HG02938 (cell line): ENCODE results near the gene NOP14.
A peak's percentile ranks its signal among the peaks of the same experiment; 100 is the strongest.
"Not testable (repeated sequence)": the region's sequence is repeated elsewhere in the genome, so short reads cannot be mapped to it uniquely, and the experiment has no call there.

Experiments
- ATAC-seq: cut with Tn5 transposase; IDR thresholded peaks from one replicate; pipeline ENCODE4 v1.9.1; 2021; ENCODE audit warnings: mild to moderate bottlenecking, moderate library complexity; ENCODE audit not compliant: unreplicated experiment

The NOP14 gene

DNA sequence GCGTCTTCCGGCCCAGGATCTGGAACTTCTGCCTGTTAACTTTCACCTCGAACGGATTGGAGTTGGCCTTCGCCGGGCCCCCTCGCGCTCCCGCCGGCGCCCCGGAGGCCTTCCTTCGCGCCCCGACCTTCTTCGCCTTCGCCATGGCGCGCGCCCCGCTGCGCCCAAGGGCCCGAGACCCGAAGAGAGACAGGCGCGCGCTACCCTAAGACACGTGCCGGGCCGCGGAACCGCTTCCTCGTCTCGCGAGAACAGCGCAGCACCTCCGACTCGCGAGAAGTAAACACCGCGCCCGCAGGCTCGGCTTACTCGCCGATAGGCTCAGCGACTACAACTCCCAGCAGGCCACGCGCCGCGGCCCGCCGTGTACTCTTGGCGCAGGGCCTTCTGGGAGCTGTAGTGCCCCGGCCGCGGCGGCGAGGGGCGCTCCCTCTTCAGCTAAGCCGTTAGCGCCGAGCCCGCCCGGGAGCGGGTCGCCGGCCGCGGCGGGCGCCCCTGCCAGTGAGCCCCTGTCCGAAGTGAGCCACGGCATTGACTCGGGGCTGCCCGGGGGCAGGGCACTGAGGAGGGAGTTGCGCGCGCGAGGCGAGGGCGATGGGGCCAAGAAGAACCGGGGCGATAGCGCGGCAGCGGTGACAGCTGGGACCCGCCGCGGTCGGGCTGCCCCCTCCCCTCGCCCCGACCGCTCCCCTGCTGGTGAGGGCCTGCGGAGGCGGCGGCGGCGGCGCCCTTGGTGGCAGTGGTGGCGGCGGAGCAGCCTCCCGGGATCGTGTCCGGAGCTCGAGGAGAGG is at the start of gene NOP14, which contains the start of gene GRK4:
TSS of gene NOP14 (minus strand) at position 232 of the 791 bp plus-strand sequence. CDS start at position 145, 87 bp downstream.
TSS of gene GRK4 (plus strand) at position 397 of the 791 bp plus-strand sequence. CDS start 500 bp downstream, outside the sequence.
- ATAC-seq, result peak; percentile 86

DNA sequence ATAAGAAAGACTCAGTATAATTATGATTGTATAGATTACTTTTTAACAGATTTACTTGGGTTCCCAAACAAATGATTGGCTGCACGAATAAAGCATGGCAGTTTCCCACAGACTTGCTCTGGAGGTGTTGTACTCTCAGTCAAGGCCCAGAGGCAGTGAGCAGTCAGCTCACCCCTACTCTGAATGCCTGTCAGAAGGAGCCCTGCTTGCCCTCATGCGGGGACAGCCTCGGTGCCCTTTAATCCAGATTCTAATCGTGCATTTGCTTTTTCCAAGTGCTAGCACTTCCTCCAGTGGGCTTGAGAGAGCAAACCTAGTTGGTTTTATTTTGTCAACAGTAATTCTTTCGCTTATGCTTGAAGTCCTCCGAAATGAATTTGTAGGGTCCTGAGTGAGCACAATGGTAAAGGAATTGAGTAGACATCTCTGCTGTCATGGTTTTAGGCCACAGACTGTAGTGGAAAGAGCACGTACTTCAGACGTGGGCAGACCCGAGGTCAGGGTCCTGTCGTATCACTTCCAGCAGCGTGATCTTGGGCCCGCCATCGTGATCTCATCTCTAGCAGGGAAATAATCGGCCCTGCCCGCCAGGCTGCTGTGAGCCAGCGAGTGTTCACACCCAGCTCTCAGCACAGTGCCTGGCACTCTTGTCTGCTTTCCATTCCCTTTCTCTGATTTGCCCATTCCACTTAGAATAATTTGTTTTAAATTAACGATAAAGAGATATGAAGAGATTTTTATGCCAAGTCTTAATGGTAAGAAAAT is 48.4 kb upstream of the NOP14 start:
- ATAC-seq, result no peak

DNA sequence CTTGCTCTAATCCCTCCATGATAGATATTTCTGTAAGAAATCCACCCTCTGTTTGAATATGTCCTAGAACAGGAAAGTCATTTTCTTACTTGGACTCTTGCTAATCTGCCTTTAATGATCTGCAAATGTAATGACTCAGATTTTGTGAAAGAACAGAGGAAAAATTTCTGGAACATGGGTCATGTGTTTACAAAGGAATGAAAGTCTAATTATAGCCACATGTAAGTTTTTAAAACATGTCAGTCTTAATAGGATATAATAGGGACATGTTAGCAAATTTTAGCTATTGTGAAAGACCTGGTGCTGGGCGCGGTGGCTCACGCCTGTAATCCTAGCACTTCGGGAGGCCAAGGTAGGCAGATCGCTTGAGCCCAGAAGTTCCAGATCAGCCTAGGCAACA is 47.8 kb upstream of the NOP14 start:
- ATAC-seq, result no peak

DNA sequence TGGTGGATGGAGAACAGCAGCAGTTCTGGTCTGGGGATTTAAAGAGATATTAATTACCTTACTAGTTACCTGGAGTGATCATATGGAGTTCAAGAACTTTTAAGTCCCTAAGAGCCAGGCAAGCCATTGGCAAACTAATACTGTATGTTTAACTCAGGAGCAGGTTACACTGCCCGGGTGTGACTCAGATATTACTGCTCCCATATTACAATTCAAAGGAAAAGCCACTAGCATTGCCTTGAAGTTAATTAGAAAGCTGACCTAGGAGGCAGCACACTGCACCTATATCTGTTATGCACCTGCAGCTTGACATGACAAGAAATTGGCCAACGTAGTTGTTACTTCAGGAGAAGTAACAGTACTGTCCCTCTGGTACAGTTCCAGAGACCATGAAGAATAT is 47.4 kb upstream of the NOP14 start:
- no peak for ATAC-seq

DNA sequence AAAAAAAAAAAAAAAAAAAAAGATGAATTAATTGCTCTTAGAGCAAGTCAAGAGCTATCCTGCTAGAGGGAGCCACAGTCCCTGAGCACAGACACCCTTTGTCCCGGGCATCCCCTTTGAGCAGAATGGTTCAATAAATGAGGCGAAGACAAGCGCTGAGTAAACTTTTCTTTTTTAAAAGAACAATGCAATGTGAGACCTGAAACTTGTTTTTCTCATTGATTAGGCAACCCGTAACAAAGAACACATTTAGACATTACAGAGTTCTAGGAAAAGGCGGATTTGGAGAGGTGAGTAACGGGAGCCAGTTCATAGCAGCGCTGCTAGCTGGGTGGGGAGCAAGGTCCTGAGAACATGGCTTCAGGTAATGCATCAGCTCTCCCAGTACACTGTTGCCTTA is 46.2 kb upstream of the NOP14 start:
- no peak for ATAC-seq

DNA sequence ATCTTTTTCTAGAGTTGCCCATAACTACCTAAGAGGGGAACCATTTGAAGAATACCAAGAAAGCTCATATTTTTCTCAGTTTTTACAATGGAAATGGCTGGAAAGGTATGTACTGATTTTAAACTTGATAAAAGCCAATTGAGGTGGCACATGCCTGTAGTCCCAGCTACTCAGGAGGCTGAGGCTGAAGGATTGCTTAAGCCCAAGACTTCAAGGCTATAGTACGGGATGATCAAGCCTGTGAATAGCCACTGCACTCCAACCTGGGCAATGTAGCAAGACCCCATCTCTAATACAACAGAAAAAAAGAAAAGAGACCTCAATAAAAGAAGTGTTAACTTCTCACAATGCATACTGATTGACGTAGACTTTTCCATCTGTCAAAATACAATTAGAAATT is 44.5 kb upstream of the NOP14 start:
- no peak for ATAC-seq

DNA sequence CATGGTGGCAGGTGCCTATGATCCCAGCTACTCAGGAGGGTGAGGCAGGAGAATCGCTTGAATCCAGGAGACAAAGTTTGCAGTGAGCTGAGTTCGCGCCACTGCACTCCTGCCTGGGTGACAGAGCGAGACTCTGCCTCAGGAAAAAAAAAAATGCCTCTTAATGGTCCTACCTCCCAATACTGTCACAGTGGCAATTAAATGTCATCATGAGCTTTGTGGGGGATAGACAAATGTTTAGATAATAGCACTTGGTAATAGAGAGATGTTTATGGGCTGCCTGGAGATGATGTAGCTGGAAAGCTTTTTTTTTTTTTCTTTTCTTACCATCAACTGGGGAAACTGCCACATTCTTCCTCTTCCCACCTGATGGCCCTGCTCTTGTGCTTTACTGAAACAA is 33.2 kb upstream of the NOP14 start:
- no peak for ATAC-seq

DNA sequence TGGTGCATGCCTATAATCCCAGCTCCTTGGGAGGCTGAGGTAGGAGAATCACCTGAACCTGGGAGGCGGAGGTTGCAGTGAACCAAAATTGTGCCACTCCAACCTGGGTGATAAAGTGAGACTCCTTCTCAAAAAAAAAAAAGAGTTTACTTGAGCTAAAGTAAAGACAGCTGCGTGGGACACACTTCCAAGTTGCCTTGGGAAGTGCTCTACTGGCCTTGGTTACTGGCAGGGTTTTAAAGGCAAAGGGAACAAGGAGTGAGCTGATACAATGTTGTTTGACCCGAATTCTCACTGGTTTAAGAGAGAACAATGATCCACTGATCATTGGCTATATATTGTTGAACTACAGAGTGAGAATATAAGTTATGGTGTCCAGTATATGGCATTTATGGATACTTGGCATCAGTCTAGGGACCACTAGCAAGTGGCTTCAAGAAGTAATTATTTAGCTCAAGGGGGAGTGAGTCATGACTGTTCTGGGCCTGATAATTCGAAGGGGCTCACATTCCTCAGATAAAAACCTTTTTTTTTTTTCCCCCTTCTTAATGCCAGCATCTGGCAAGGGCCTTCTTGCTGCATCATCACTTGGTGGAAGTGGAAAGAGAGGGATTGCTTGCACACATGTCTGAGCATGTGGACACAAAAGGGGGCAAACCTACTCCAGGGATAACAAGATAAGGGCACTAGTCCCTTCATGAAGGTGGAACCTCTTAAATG is 32.5 kb upstream of the NOP14 start:
- ATAC-seq, result no peak

DNA sequence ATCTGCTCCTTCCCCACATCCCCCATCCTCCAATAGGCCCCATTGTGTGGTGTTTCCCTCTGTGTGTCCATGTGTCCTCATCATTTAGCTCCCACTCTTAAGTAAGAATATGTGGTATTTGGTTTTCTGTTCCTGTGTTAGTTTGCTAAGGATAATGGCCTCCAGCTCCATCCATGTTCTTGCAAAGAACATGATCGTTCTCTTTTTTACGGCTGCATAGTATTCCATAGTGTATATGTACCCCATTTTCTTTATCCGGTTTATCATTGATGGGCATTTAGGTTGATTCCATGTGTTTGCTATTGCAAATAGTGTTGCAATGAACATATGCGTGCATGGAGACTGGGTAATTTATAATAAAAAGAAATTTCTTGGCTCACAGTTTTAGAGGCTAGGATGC is 31.7 kb upstream of the NOP14 start:
- no peak for ATAC-seq

DNA sequence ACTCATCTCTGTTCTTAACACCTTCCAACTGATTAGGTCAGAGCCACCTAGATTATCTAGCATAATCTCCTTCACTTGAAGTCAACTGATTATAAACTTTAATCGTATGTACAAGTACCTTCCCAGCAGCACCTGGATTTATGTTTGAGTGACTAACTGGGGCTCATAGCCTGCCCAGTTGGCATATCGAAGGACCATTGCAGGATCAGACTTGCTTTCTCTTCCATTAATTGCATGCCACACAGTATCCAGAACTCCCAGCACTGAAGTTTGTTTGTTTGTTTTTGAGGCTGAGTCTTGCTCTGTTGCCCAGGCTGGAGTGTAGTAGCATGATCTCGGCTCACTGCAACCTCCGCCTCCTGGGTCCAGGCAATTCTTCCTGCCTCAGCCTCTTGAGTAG is 28.0 kb upstream of the NOP14 start:
- ATAC-seq, result no peak

DNA sequence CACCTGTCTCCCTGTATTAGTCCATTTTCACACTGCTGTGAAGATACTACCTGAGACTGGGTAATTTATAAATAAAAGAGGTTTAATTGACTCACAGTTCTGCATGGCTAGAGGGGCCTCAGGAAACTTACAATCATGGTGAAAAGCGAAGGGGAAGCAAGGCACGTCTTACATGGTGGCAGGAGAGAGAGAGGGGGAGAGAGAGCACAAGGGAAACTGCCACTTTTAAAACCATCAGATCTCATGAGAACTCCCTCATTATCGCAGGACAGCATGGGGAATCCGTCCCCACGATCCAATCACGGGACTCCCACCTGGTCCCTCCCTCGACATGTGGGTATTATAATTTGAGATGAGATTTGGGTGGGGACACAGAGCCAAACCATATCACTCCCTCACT is 20.5 kb upstream of the NOP14 start:
- not testable (repeated sequence) for ATAC-seq

DNA sequence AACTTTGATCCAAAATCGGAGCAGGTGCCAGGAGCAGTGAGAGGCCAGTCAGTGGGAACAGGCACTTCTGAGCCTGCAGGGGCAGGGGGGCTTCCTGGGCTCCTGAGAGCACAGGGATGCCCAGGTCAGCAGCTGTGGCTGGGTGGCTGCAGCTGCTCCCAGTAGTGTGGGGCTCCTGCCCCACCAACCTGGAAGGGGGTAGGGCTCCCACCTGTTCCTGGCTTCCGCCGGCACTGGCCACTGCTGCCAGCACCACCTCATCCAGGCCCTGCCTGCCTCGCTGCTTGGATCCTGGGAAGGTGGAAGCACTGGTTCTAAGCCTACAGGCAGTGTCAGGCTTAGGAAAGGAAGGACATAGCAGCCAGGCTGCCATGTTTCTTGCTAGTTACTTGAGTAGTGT is 18.8 kb upstream of the NOP14 start:
- ATAC-seq, result no peak

DNA sequence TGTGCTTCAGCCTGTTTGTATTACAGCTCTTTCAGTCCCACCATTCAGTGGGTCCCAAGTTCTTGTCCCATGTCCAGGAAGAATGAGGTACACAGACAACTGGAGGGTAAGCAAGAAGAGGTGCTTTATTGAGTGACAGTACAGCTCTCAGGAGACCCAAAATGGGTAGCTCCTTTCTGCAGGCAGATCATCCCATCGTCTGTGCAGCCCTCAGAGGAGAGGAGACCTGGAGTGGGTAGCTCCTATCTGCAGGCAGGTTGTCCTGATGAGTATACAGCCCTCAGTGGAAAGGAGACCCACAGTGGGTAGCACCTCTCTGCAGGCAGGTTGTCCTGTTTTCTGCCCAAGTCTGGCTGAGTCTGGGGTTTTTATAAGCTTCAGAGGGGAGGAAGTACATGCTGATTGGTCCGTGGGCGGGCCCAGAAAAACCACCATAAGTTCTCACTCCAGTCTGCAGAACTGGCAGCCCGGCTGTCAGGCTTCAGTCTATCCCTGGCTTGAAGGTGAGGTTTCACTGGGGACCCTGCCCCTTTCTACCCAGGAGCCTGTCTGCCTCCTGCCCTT is 18.1 kb upstream of the NOP14 start:
- no peak for ATAC-seq

DNA sequence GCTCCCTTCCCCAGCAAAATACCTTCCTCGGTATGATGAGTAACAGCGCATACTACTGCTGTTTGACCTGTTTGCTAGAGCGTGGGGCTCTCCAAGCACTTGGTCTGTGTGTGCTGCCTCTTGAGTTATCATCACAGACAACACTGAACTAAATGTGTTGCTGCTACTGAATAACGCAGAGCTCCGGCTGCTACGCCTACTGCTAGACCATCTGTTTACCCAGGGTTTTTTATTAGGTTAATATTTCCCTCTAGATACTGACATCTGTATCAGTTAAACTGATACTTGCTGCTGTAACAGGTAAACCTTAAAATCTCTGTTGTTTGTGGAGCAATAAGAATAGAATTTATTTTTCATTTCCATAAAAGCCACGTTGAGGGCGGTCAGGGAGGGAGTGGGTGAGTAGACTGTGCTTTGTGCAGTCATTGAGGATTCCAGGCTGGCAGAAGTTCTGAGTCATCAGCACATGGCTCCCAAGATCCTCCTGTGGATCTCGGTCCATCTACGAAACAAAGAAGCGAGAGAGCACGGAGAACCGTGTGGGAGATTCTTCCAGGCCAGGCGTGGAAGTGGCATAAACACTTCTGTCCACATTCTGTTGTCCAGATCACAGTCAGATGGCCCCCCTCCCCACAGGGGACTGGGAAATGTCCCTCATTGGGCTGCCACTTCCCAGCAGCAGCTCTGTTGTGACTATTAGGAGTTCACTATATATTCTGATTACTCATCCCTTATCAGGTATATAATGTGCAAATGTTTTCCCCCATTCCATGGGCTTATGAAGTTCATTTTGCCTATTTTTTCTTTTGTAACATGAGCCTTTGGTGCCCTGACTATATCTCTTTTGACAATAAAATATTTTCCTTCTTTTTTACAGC is 14.2 kb upstream of the NOP14 start:
- no peak for ATAC-seq

DNA sequence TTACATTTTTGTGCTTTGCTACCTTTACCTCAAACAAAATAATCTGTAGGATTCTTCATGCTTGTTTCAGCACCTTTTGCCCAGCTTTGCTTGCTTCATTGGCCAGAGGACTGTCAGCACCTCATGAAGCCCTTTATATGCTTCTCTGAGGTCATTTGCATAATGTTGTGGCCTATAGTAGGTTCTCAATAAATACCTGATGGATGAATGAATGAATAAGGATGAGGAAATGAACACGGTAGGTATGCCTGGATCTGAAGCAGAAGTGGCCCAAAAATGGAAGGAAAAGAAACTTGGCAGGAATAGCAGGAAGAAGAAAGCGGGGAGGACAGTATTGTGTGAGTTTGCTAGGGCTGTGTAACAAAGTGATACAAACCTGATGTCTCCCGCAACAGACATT is 8.1 kb upstream of the NOP14 start:
- no peak for ATAC-seq

DNA sequence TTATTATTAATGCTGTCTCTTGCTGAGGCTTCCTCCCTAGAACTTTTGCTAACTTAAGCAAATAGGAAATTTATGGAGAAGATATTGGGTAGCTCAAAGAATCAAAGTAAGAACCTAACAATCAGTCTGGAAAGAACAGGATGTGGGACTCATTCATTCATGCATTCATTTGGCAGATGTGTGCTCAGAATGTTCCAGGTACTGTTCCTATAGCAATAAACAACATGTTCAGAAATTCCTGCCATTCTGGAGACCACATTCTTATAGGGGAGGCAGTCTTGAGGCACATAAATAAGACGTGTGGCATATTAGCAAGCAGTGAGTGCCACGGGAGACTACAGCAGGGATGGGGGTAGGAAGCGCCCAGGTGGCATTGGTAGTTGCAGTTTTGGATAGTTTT is 5.2 kb upstream of the NOP14 start:
- no peak for ATAC-seq

DNA sequence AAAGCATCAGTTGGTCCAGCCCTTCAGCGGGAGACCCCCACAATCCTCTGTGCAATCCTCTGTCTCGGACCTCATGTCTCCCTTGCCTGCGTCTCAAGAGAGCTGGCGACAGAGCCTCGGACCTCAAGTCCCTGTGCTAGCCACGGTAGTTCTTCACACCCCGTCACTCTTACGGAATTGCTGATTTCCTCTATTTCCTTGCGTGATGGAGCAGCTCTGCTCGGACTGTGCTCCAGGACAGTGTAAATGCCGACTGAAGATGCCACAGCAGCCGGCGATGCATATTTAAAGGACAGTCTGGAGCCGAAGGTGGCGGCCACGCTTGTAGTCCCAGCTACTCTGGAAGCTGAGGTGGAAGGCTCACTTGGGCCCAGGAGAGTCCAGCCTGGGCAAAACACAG is 2.1 kb upstream of the NOP14 start:
- no peak for ATAC-seq

DNA sequence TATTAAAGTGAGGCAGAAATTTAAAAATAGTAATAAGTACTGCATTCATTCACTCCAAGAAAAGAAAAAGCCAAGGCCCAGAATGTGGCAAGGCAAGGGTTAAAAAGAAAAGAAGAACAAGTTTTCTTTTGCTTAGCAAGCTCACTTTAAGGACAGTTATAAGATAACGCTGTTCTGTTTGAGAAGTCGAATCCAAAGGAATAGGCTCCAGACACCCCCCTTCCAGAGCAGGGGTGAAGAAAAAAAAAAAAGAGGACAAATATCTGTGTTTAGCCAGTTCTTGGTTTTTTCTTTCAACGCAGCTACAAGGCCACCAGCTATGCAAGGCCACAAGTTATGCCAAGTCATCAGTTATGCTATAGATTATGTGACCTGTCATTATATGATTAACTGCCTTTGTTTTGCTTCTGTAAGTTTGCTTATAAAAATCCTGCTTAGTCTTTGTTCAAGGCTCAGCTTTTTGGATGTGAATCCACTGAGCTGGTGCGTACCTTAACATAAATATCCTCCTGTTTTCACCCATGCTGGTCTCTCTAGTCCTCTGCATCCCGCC is 1.6 kb upstream of the NOP14 start:
- no peak for ATAC-seq

DNA sequence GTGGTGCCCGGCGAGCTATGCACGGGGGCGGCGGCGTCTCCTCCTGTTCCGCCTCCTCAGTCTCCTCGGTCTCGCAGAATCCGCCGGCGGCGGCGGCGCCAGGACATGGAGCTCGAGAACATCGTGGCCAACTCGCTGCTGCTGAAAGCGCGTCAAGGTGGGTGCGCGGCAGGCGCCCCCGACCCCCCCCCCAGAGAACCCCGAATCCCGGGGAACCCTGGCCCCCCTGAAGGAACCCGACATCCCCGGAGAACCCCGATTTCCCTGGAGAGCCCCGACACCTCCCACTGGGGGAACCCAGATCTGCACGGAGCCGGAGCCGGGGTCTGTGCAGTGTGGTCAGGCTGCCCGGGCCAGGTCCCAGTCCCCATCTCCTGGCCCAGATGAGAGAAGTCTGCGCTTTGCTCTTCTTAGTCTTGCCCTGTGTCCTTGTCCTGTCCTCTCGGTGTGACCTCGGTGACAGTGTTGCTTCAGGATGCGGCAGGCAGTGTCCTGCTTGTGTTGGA is 813 bp upstream of the NOP14 start:
- no peak for ATAC-seq
